Body of pancreas (tissue), 4 donors: ENCODE data around the gene KCTD2. TPM values are rescaled to one million over a fixed set of nuclear protein-coding genes. Genes with fewer than 3 reads are reported as not detected.
"Not testable (repeated sequence)": the region's sequence is repeated elsewhere in the genome, so short reads cannot be mapped to it uniquely, and the experiment has no call there.

Experiments used
- ATAC-seq: fragments of 150-250 bp; one replicate; pipeline ENCODE4 v1.9.1; 2016
- DNase-seq, 4 donors: peaks; one replicate each; pipeline ENCODE4 v3.0.0-alpha.2; 2019
- H3K27ac ChIP-seq, 4 donors: fragments of 200-600 bp; sonication (generic); 1 replicate in 3 of 4; 2 replicates in 1 of 4; pipeline versions ENCODE4 v1.5.1 to v1.6.1; 2016 to 2019; ENCODE audit warnings: mild to moderate bottlenecking in 1 of 4, mixed read lengths in 1 of 4, moderate library complexity in 1 of 4
- H3K27me3 ChIP-seq, 2 donors: fragments of 200-600 bp; sonication (generic); one replicate each; pipeline ENCODE4 v1.6.0; 2016; ENCODE audit warnings: mild to moderate bottlenecking in 1 of 2
- H3K36me3 ChIP-seq, 2 donors: fragments of 200-600 bp; sonication (generic); replicated peaks in 1 of 2; 2 replicates each; pipeline ENCODE4 v1.5.1; 2016; ENCODE audit warnings: low read depth in 2 of 2; ENCODE audit not compliant: insufficient read depth in 1 of 2
- H3K4me1 ChIP-seq: fragments of 200-600 bp; sonication (generic); one replicate; pipeline ENCODE4 v1.6.0; 2016
- H3K4me3 ChIP-seq, 2 donors: fragments of 200-600 bp; sonication (generic); 1 replicate in 1 of 2; 2 replicates in 1 of 2; pipeline ENCODE4 v1.5.1; 2016 to 2019
- H3K9me3 ChIP-seq, 3 donors: fragments of 200-600 bp; sonication (generic); 1 replicate in 2 of 3; 2 replicates in 1 of 3; pipeline ENCODE4 v1.5.1; 2016
- POLR2A ChIP-seq, 3 donors: fragments of 450-650 bp; IDR thresholded peaks; one replicate each; pipeline ENCODE4 v1.6.1; 2016; ENCODE audit warnings: antibody characterized with exemption in 3 of 3, mild to moderate bottlenecking in 2 of 3
- WGBS, 2 donors: methylation state at CpG; one replicate each; pipeline ENCODE4 v1.1.5; 2017; 5-methylcytosine and 5-hydroxymethylcytosine counted together
- intact Hi-C: fragments of 100-400 bp; cut with DNase I; formaldehyde crosslinking; loops from one replicate; pipeline ENCODE4 v1.15.1; 2023
- total RNA-seq, 2 donors: library from RNA; depleted of rRNA; stranded (reverse); fragments of >200 nt; gene quantifications; one replicate each; pipeline ENCODE4 v1.1.0, GENCODE V29; 2016
- TF ChIP-seq, protein P1 (sequence below), 7 experiments: fragments of 450-650 bp in 4 of 7; fragments of 200-600 bp in 3 of 7; sonication (generic) in 3 of 7; IDR thresholded peaks; one replicate each; pipeline ENCODE4 v1.5.1; 2016 to 2019; ENCODE audit warnings: antibody characterized with exemption in 7 of 7

The KCTD2 gene
- total RNA-seq, 2 donors from 2014 or later, result 11.2 to 12.7 TPM

DNA sequence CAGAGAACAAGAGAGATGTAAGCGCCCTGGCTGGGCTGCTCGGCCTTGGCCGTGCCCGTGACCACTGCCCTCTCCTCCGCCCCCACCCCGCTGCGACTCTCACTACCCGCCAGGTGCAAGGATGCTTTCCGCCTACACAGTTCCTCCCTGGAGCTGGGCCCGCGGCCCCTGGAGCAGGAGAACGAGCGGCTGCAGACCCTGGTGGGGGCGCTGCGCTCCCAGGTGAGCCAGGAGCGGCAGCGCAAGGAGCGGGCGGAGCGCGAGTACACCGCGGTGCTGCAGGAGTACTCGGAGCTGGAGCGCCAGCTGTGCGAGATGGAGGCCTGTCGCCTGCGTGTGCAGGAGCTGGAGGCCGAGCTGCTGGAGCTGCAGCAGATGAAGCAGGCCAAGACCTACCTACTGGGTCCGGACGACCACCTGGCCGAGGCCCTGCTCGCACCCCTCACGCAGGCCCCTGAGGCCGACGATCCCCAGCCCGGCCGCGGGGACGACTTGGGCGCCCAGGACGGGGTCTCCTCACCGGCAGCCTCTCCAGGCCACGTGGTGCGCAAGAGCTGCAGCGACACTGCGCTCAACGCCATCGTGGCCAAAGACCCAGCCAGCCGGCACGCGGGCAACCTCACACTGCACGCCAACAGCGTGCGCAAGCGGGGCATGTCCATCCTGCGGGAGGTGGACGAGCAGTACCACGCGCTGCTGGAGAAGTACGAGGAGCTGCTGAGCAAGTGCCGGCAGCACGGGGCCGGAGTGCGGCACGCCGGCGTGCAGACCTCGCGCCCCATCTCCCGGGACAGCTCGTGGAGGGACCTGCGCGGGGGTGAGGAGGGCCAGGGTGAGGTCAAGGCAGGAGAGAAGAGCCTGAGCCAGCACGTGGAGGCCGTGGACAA lies 43.7 kb upstream of the KCTD2 start:
- ATAC-seq (no peak), DNase-seq (no peak)
- no peaks in the 10 kb centered on the region for H3K4me1 ChIP-seq
- H3K27me3 ChIP-seq, result no peaks in the 10 kb centered on the region
- H3K9me3 ChIP-seq, result no peaks in the 10 kb centered on the region
- 77 to 84% methylated on average over 26 to 63 of the region's 76 CpGs for WGBS, 2 donors
- H3K4me3 ChIP-seq, result no peak overlapping the region
- TF ChIP-seq, protein P1, sequence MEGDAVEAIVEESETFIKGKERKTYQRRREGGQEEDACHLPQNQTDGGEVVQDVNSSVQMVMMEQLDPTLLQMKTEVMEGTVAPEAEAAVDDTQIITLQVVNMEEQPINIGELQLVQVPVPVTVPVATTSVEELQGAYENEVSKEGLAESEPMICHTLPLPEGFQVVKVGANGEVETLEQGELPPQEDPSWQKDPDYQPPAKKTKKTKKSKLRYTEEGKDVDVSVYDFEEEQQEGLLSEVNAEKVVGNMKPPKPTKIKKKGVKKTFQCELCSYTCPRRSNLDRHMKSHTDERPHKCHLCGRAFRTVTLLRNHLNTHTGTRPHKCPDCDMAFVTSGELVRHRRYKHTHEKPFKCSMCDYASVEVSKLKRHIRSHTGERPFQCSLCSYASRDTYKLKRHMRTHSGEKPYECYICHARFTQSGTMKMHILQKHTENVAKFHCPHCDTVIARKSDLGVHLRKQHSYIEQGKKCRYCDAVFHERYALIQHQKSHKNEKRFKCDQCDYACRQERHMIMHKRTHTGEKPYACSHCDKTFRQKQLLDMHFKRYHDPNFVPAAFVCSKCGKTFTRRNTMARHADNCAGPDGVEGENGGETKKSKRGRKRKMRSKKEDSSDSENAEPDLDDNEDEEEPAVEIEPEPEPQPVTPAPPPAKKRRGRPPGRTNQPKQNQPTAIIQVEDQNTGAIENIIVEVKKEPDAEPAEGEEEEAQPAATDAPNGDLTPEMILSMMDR (IDR thresholded peaks at IDR 0.05), result no peak
- TF ChIP-seq POLR2A (IDR thresholded peaks at IDR 0.05), result no peak
- H3K36me3 ChIP-seq, result no peaks in the 10 kb centered on the region
- H3K27ac ChIP-seq, result no peak overlapping the region
- intact Hi-C loops, result no loop called here

DNA sequence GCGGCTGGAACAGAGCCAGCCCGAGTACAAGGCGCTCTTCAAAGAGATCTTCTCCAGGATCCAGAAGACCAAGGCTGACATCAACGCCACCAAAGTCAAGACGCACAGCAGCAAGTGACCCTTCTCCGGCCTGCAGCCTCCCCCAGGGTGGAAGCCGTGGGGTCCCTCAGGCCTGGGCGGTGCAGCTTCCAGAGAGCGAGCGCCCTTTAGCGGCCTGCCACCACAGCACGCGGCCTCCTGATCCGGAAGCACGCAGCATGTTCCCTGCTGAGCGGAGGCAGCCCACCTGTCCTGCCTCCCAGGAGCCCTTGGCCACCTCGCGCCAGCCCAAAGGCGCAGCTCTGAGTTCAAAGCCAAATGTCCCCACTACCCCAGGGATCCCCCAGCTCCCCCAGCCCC lies 43.1 kb upstream of the KCTD2 start:
- no peaks in the 10 kb centered on the region for H3K9me3 ChIP-seq
- no peak overlapping the region for H3K4me3 ChIP-seq
- H3K27me3 ChIP-seq, result no peaks in the 10 kb centered on the region
- H3K4me1 ChIP-seq, result no peaks in the 10 kb centered on the region
- DNase-seq, result no peak
- intact Hi-C loops, result no loop called here
- 92 to 95% methylated on average over 13 to 18 of the region's 19 CpGs for WGBS, 2 donors
- no peaks in the 10 kb centered on the region for H3K36me3 ChIP-seq
- H3K27ac ChIP-seq, result no peak overlapping the region
- TF ChIP-seq, protein P1 (IDR thresholded peaks at IDR 0.05), result no peak
- no peak for TF ChIP-seq POLR2A (IDR thresholded peaks at IDR 0.05)
- no peak for ATAC-seq

DNA sequence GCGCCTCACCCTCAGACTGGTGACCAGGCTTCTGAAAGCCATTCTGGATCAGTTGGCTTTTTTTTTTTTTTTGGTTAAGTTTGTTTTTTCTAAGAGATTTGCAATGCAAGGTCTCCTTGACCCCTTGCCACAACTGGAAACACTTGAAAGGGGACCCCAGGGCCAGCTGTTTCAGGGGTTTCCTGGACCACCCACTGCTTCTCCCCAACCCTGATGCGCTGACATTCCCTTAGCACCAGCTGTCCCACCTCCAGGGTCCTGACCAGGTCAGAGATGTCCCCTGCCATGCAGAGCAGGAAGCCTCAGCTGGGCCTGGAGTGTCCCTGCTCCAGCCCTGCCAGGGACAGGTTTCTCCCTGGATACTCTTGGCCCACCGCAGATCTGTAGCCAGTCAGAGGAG lies 42.7 kb upstream of the KCTD2 start:
- Histone ChIP-seq H3K36me3 (no peaks in the 10 kb centered on the region), H3K27ac (no peak overlapping the region), H3K4me3 (no peak overlapping the region), H3K9me3 (no peaks in the 10 kb centered on the region), H3K27me3 (no peaks in the 10 kb centered on the region), H3K4me1 (no peaks in the 10 kb centered on the region)
- intact Hi-C loops, result no loop called here
- no peak for DNase-seq
- no peak for ATAC-seq
- WGBS, 2 donors, result 92 to 100% methylated on average over 1 to 2 of the region's 3 CpGs
- TF ChIP-seq POLR2A (IDR thresholded peaks at IDR 0.05), result no peak
- TF ChIP-seq, protein P1 (IDR thresholded peaks at IDR 0.05), result no peak

DNA sequence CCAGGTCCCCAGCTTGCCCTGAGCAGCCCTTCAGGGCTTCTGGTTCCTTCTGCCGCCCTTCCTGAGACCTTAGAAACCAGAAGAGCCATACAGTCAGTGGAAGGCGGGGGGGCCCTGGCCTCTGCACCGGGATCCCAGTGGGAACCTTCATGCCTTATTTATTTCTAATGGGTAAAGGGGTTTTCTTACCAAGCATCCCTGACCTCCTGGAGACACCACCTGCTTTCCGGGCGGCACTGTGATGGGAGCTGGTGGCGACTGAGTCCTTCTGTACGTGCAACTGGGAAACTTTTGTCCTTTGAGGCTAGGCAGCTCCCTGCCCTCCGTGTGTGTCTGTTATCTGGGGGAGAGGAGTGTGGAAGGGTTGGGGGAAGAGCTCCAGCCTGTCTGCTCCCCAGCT lies 41.7 kb upstream of the KCTD2 start:
- H3K27me3 ChIP-seq, result no peaks in the 10 kb centered on the region
- intact Hi-C loops, result no loop called here
- TF ChIP-seq, protein P1 (IDR thresholded peaks at IDR 0.05), result no peak
- no peak for TF ChIP-seq POLR2A (IDR thresholded peaks at IDR 0.05)
- WGBS, 2 donors, result 78 to 90% methylated on average over 8 of the region's 8 CpGs
- H3K9me3 ChIP-seq, result no peaks in the 10 kb centered on the region
- ATAC-seq (no peak), DNase-seq (no peak)
- H3K4me1 ChIP-seq, result no peaks in the 10 kb centered on the region
- no peak overlapping the region for H3K27ac ChIP-seq
- no peaks in the 10 kb centered on the region for H3K36me3 ChIP-seq
- no peak overlapping the region for H3K4me3 ChIP-seq

DNA sequence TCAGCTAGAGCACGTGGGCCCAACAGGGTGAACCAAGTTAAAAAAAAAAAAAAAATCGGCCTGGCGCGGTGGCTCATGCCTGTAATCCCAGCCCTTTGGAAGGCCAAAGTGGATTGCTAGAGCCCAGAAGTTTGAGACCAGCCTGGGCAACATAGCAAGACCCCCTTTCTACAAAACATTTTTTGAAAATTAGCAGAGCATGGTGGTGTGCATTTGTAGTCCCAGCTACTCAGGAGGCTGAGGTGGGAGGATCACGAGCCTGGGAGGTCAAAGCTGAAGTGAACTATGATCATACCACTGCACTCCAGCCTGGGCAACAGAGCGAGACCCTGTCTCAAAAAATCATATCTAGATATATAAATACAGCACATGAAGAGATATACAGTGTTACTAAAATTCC lies 40.9 kb upstream of the KCTD2 start:
- intact Hi-C loops, H3K27me3 ChIP-seq, H3K4me3 ChIP-seq, ATAC-seq, DNase-seq, H3K27ac ChIP-seq, H3K4me1 ChIP-seq, H3K36me3 ChIP-seq, H3K9me3 ChIP-seq: not testable (repeated sequence)
- WGBS, 2 donors, result 85 to 89% methylated on average over 6 of the region's 6 CpGs
